HG03432 (cell line): ENCODE results near the gene SETDB1.

Source experiments
- ATAC-seq: cut with Tn5 transposase; IDR thresholded peaks from one replicate; pipeline ENCODE4 v1.9.1; 2021; ENCODE audit warnings: mild to moderate bottlenecking, moderate library complexity; ENCODE audit not compliant: unreplicated experiment

SETDB1 gene

GRCh38 chr1:151000408-151000807, 74.2 kb downstream of the SETDB1 start:
- no peak for ATAC-seq

DNA sequence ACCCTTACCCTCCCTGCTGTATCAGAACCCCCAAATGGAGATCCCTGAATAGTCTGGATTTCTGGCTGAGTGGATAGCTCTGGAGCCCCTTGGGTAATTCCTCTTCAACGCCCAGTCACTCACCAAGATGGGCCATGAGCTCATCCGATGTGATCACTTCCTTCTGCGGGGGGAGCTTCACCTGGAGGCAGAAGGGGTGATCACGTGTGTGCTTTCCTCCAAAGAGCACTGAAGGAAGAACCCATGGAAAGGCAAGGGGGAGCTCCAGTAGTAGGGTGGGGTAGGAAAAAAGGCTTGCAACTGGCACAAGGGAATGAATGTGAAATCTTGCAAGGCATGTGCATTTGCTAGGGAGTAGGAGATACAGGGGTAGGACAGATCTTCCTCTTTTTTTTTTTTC, 75.4 kb downstream of the SETDB1 start:
- no peak for ATAC-seq

GRCh38 chr1:151002051-151002450, 75.9 kb downstream of the SETDB1 start:
- no peak for ATAC-seq

- ATAC-seq, result no peak
These were observed 76.4 kb downstream of the SETDB1 start for GRCh38 chr1:151002611-151003010.

GRCh38 chr1:151003180-151003579, 77.0 kb downstream of the SETDB1 start:
- no peak for ATAC-seq

DNA sequence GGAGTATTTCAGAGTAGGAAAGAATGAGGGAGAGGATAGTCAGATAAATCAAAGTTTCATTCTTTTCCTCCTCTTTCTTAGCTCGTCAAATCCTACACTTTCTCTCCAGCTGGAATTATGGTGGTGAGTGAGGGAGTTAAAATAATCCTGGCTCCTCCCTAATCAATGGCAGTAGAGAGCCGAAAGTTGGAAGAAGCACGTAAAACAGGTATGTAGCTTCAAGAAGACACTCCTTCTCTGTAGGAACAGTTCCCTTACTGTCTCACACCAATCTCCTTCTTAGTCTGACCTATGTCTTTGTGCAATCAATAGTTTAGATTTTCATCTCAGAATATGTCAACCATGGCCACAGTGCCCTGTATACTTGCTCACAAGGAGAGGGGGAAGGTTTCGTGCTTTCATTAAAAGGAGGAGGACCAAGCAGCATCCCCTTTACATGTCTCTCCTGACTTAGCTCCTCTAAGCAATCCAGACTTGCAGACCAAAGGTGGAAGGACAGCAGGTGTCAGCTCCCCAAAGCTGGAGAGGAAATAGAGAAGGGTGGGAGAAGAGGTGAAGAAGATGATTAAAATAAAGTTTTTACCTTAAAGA, 79.7 kb downstream of the SETDB1 start:
- no peak for ATAC-seq

DNA sequence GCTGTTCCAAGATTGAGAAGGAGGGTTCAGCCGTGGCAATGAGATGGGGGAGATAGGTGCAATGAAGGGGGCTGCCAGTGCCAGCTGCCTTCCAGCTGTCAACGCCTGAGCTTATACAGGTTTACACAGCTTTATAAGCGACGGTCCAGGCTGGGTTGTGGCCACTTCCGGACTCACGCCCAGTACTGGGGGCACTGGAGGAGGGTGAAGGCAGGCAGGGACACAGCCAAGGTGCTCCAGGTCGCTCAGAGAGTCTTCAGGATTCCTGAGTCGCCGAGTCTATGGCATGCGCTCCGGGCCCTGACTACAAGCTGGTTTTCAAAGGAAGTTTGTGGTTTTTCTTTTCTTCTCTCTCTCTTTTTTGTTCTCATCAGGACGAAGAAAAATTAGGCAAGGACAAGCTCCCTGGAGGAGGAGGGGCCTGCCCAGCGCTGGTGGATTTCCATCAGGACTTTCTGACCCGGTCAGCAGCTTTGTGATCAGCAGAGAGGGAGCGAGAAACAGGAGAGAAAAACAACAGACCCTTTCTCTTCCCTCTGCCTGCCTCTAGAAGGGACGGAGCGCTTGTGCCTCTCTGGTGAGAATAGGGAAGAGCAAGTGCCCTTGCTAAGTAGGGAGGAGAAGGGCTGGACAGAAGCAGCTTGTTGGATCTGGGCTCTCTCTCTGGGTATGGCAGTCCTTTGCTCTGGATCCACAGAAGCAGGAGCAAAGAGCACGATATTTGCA, 80.3 kb downstream of the SETDB1 start, which contains the start of gene MINDY1:
MINDY1 (minus strand) TSS at position 576 of the 726 bp plus-strand sequence. CDS start 4,285 bp downstream, outside the sequence.
- ATAC-seq, result no peak

DNA sequence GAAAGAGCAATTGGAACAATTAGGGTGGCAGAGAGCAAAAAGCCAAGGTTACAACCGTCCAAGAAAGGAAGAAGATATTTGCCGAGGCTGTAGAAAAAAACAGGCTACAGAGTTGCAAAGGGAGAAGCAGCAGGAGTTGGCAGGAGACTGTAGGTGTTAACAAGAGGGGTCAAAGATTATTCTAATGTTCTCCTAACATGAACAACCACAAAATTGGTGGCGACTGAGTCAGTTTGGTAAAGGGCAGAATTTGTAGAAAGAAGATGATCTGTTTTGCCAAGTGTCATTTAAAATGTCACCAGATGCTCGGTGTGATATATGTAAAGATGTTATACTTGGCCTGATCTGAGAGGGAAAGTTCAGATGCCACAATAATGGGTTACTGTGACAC, 81.7 kb downstream of the SETDB1 start:
- no peak for ATAC-seq

DNA sequence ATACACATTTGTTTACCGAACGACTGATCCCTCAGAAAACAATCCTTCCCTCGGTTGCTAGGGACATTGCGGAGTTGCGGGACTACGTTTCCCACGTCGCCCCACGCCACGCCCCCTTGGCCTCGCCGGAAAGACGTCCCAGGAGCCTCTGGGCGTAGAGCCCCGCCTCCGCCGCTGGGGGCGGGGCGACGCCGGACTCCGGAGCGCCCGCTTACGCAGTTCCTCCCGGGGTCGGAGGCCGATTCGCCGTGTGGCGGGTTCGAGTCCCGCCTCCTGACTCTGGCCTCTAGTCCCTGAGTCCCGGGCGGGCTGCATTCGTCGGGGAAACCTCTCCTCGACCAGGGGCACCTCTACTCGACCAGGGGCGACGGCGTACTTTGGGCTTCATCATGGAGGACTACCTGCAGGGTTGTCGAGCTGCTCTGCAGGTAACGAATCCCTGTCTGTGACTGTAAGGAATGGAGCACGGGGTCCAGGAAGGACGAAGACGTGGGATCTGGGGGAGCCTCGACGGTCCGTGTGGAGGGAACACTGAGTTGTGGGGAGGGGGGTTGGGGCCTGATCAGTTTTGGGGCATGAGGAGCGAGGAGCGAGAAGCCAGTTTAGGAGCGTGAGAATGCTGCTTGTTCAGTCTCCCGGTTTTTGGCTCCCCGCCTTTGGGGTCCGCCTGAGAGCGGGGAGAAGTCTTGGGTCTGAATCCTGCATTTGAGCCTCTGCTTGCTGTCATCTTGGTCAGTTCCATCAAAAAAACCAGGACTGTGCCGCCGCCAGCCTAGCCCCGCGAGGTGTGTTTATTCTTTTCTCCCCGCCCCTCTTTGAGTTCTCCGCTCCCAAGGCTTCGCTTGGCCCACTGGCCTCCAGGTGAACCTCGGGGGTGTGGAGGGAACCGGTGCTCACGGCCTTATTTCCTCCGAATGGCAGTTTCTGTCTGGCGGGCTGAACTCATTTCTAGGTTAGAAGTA, 82.4 kb downstream of the SETDB1 start, which contains the start of gene PRUNE1:
PRUNE1 (plus strand) TSS at position 206 of the 962 bp plus-strand sequence; CDS start at position 390, 184 bp downstream.
- ATAC-seq, result peak; percentile 81

- ATAC-seq, result no peak
These were observed 83.0 kb downstream of the SETDB1 start for GRCh38 chr1:151009206-151009587.

- no peak for ATAC-seq
These were observed 83.6 kb downstream of the SETDB1 start for GRCh38 chr1:151009674-151010345.

GRCh38 chr1:151010346-151010726, 84.2 kb downstream of the SETDB1 start:
- ATAC-seq, result no peak

GRCh38 chr1:151011154-151011850, 85.1 kb downstream of the SETDB1 start:
- ATAC-seq, result no peak

GRCh38 chr1:151012684-151013471, 86.7 kb downstream of the SETDB1 start:
- ATAC-seq, result no peak

- ATAC-seq, result no peak
These were observed 87.4 kb downstream of the SETDB1 start for GRCh38 chr1:151013518-151013917.
